Measurements from ENCODE around the gene SBNO1.
A peak's percentile ranks its signal among the peaks of the same experiment; 100 is the strongest.
"Not testable (repeated sequence)": the region's sequence is repeated elsewhere in the genome, so short reads cannot be mapped to it uniquely, and the experiment has no call there.

The SBNO1 gene

GRCh38 chr12:123346946-123347345, 17.7 kb downstream of the SBNO1 start:
- no peak for DNase-seq (ENCODE audit: low spot score)

- DNase-seq (ENCODE audit: low spot score), result no peak
These were observed 20.6 kb downstream of the SBNO1 start for GRCh38 chr12:123344086-123344485.

- DNase-seq (ENCODE audit: low spot score), result no peak
These were observed 27.6 kb downstream of the SBNO1 start for GRCh38 chr12:123337070-123337469.

GRCh38 chr12:123336530-123336929, 28.1 kb downstream of the SBNO1 start:
- no peak for DNase-seq (ENCODE audit: low spot score)

- no peak for DNase-seq (ENCODE audit: low spot score)
These were observed 29.2 kb downstream of the SBNO1 start for GRCh38 chr12:123335490-123335889.

- no peak for DNase-seq (ENCODE audit: low spot score)
These were observed 34.8 kb downstream of the SBNO1 start for GRCh38 chr12:123329799-123330198.

GRCh38 chr12:123319826-123320225, 44.8 kb downstream of the SBNO1 start:
- DNase-seq (ENCODE audit: low spot score), result no peak

GRCh38 chr12:123319273-123319672, 45.4 kb downstream of the SBNO1 start:
- DNase-seq (ENCODE audit: low spot score), result no peak

- not testable (repeated sequence) for DNase-seq (ENCODE audit: low spot score)
These were observed 51.6 kb downstream of the SBNO1 start for GRCh38 chr12:123313046-123313445.

GRCh38 chr12:123306200-123306599, 58.4 kb downstream of the SBNO1 start:
- DNase-seq (ENCODE audit: low spot score), result no peak

- DNase-seq (ENCODE audit: low spot score), result no peak
These were observed 59.5 kb downstream of the SBNO1 start for GRCh38 chr12:123305136-123305535.

GRCh38 chr12:123293178-123293760, 71.4 kb downstream of the SBNO1 start:
- no peak for DNase-seq (ENCODE audit: low spot score)

GRCh38 chr12:123289911-123290310, 74.7 kb downstream of the SBNO1 start:
- DNase-seq (ENCODE audit: low spot score), result no peak

- DNase-seq (ENCODE audit: low spot score), result no peak
These were observed 75.8 kb downstream of the SBNO1 start for GRCh38 chr12:123288751-123289346.

GRCh38 chr12:123286652-123287373, 77.8 kb downstream of the SBNO1 start:
- no peak for DNase-seq (ENCODE audit: low spot score)

- no peak for DNase-seq (ENCODE audit: low spot score)
These were observed 80.0 kb downstream of the SBNO1 start for GRCh38 chr12:123284669-123285068.

GRCh38 chr12:123283461-123283860, 81.2 kb downstream of the SBNO1 start:
- no peak for DNase-seq (ENCODE audit: low spot score)

- no peak for DNase-seq (ENCODE audit: low spot score)
These were observed 82.5 kb downstream of the SBNO1 start for GRCh38 chr12:123282111-123282510.

GRCh38 chr12:123280971-123281370, 83.7 kb downstream of the SBNO1 start:
- no peak for DNase-seq (ENCODE audit: low spot score)

GRCh38 chr12:123278101-123278627, 86.5 kb downstream of the SBNO1 start:
- peak; percentile 74 for DNase-seq (ENCODE audit: low spot score)

- no peak for DNase-seq (ENCODE audit: low spot score)
These were observed 91.5 kb downstream of the SBNO1 start for GRCh38 chr12:123273166-123273565.

- peak; percentile 73 for DNase-seq (ENCODE audit: low spot score)
These were observed 93.5 kb downstream of the SBNO1 start for GRCh38 chr12:123271001-123271668.

Measured in activated CD4-positive, alpha-beta T cell treated with anti-CD3 and anti-CD28 coated beads, Interleukin-2, Interleukin-4, amounts not matched to agents 100 ng/mL and 50 ng/mL, durations not matched to agents 16 hours and 8 hours (primary cell).